Activated T-helper 9 cell treated with anti-CD3 and anti-CD28 coated beads, Interleukin-2, amount 50 U/mL, for 16 hours (primary cell): ENCODE data around the gene ALKBH4.
"Not testable (repeated sequence)": the region's sequence is repeated elsewhere in the genome, so short reads cannot be mapped to it uniquely, and the experiment has no call there.

Experiments used
- DNase-seq: peaks from one replicate; pipeline ENCODE4 v3.0.0-alpha.2; 2020; ENCODE audit warnings: low read depth

Gene ALKBH4

GRCh38 chr7:102426268-102427018 lies 38.2 kb downstream of the ALKBH4 start:
- peak; percentile 68 for DNase-seq

GRCh38 chr7:102425639-102426267 lies 38.9 kb downstream of the ALKBH4 start:
- DNase-seq: peak; percentile 77

- no peak for DNase-seq
These were observed 39.9 kb downstream of the ALKBH4 start for GRCh38 chr7:102424787-102425218.

- no peak for DNase-seq
These were observed 40.5 kb downstream of the ALKBH4 start for GRCh38 chr7:102424129-102424551.

- DNase-seq: no peak
These were observed 42.9 kb downstream of the ALKBH4 start for GRCh38 chr7:102421706-102422240.

DNA sequence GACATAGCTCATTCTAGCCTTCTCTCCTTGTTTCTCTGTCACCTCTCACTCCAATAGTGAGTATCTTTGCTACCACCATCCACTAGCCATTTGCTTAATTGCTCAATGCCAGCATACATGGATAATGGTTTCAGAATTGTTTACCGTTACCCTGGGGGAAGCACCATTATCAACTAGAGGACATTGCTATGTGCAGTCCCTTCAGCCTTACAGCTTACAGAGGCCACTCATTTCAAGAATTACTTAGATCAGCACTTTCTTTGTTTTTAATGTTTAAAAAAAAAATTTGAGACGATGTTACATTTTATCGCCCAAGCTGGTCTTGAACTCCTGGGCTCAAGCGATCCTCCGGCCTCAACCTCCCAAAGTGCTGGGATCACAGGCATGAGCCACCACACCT lies 46.1 kb downstream of the ALKBH4 start:
- DNase-seq: no peak

GRCh38 chr7:102417105-102417504 lies 47.6 kb downstream of the ALKBH4 start:
- no peak for DNase-seq

- no peak for DNase-seq
These were observed 48.3 kb downstream of the ALKBH4 start for GRCh38 chr7:102416406-102416805.

- no peak for DNase-seq
These were observed 48.9 kb downstream of the ALKBH4 start for GRCh38 chr7:102415685-102416225.

DNA sequence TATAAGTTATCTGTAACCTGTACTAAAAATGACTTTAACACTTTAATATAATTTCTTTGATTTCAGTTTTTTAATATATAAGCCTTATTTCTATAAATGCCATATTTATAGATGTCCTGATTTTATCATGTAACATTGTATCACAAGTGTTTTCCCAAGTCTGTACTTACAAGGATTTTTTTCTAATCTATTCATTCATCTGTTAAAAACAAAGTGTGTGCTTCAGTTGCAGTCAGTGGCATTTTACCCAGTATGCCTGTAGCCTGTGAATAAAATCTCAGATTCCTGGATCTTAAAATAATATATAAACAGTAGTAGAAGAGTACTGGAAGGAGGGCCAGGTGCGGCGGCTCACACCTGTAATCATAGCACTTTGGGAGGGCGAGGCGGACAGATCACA lies 51.1 kb downstream of the ALKBH4 start:
- no peak for DNase-seq

DNA sequence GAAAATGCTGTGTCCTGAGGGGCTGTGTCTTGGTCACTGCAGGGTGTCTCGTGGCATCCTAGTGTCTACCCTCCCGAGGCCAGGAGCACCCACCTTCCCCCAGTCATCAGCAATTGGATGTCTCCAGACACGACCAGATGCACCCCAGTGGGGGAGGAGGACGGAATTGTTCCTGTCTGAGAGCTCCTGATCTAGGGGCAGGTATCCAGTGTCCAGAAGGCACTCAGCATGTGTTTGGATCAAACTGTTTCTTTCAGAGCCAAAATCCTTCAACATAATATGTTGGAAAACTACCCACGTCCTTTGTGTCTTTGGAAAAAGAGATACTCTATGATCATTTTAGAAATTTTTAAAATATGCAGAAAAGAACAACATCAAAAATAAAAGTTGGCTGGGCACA lies 51.6 kb downstream of the ALKBH4 start:
- no peak for DNase-seq

- DNase-seq: no peak
These were observed 52.1 kb downstream of the ALKBH4 start for GRCh38 chr7:102412548-102412947.

- DNase-seq: no peak
These were observed 53.7 kb downstream of the ALKBH4 start for GRCh38 chr7:102410918-102411317.

DNA sequence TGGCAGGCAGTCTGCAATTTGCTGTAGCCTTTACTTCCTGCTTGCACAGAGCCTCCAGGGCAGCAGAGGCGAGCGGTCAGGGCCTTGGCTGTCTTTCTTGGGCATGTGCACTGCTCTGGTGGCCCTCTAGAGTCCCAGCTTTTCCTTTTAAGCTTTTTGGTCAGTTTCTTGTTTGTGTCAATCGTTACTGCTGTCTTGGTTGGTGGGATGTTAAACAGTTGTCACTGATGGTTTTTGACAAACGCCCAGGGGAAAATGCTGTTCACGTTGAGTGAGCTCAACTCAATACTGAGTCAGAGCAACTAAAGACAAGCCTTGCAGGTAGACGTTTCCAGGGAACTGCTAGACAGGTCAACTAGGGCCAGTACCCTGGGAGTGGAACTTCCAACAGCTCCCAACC lies 54.5 kb downstream of the ALKBH4 start:
- DNase-seq: no peak

GRCh38 chr7:102409340-102409739 lies 55.3 kb downstream of the ALKBH4 start:
- DNase-seq: no peak

GRCh38 chr7:102408530-102408929 lies 56.1 kb downstream of the ALKBH4 start:
- DNase-seq: not testable (repeated sequence)

DNA sequence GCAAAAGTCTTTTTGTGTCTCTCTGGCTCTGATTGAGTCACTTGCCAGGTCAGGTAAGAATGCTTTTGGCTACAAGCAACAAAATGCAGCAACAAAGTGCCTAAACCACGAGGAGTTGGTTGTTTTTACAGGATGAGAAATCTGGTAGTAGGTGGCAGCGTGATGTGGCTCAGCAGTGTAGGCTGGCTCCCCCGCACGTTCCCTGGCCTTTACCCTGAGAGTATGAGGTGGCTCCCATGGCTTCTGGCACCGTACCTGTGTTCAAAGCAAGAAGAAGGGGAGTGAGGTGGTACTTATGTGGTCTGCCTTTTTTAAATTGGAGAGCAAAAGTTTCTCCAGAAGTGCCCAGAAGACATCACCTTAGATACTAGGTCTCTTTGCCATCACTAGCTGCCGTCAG lies 56.8 kb downstream of the ALKBH4 start:
- DNase-seq: no peak
